RWPE1 (cell line): ENCODE measurements around the gene PPP1R12C.

Source experiments
- CTCF ChIA-PET: fragments of 350-600 bp; sonication (Branson Sonifier 250); formaldehyde crosslinking; extraction: SDS; loops from one replicate; lab custom pipeline; 2021; lab: Yijun Ruan, JAX
- POLR2A ChIA-PET: fragments of 400-600 bp; formaldehyde crosslinking; extraction: SDS; loops from one replicate; lab custom pipeline; 2020; ENCODE audit warnings: antibody characterized with exemption; ENCODE audit not compliant: low non-redundant PET; lab: Yijun Ruan, JAX
- DNase-seq: peaks from one replicate; pipeline ENCODE4 v3.0.0; 2012; ENCODE audit warnings: low spot score
- H3K27ac ChIP-seq: fragments of 450-650 bp; 2 replicates; pipeline ENCODE4 v1.5.1; 2017
- CTCF ChIP-seq: fragments of 450-650 bp; conservative IDR thresholded peaks from 2 replicates; pipeline ENCODE4 v1.5.1; 2017; ENCODE audit warnings: low read depth, mild to moderate bottlenecking

The PPP1R12C gene

GRCh38 chr19:55097864-55098715, 19.3 kb downstream of the PPP1R12C start:
- no peak for TF ChIP-seq CTCF
- no peak for DNase-seq
- H3K27ac ChIP-seq, result no peak overlapping the region
- POLR2A ChIA-PET, result no interaction called here
- CTCF ChIA-PET, result interaction anchor here (0.6 kb wide), 1 partner anchor 483 kb away, joined by 3 read pairs; no protein-coding TSS in a partner anchor

GRCh38 chr19:55096061-55096701, 21.3 kb downstream of the PPP1R12C start:
- H3K27ac ChIP-seq, result peak overlapping the region; percentile 21
- CTCF ChIA-PET, result interaction anchor here (0.5 kb wide), 1 partner anchor 11 kb away, joined by 3 read pairs; no protein-coding TSS in a partner anchor
- no peak for DNase-seq
- TF ChIP-seq CTCF, result no peak
- POLR2A ChIA-PET, result no interaction called here

DNA sequence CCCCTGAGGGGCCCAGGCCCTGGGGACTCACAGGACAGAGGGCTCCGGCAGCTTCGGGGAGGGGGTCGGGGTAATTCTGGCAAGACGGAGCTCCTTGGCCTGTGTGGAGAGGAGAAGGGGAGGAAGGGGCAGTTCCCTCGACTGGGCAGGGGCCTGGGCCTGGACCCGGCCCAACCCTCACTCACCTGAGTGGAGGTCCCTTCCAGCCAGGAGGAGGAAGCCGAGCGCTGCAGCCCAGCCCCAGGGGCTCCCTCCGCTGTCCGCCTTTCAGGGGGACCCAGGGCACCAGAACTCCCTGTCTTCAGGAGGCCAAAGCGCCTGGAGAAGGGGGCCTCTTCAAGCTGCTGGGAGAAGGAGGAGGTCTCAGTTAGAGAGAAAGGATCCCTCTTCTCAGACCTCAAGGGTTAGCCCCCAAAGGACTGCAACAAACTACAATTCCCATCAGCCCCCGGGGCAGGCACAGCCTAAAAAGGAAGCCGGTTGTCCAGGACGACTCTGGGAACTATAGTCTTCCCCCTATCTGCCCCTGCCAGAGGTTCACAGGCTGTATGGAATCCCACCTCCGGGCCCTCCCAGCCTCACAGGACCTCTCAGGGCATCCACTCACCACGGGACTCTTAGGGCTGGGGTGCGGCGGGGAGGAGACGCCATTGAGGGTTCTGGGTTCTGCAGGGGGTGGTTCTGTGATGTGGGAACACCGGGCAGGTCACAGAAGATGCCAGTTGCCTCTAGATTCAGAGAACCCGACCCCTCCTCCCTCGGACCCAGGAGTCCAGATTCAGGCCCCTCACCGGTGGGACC, 22.0 kb downstream of the PPP1R12C start:
- peak overlapping the region; percentile 21 for H3K27ac ChIP-seq
- ChIA-PET POLR2A (no interaction called here), CTCF (no interaction called here)
- DNase-seq, result no peak
- TF ChIP-seq CTCF, result no peak

DNA sequence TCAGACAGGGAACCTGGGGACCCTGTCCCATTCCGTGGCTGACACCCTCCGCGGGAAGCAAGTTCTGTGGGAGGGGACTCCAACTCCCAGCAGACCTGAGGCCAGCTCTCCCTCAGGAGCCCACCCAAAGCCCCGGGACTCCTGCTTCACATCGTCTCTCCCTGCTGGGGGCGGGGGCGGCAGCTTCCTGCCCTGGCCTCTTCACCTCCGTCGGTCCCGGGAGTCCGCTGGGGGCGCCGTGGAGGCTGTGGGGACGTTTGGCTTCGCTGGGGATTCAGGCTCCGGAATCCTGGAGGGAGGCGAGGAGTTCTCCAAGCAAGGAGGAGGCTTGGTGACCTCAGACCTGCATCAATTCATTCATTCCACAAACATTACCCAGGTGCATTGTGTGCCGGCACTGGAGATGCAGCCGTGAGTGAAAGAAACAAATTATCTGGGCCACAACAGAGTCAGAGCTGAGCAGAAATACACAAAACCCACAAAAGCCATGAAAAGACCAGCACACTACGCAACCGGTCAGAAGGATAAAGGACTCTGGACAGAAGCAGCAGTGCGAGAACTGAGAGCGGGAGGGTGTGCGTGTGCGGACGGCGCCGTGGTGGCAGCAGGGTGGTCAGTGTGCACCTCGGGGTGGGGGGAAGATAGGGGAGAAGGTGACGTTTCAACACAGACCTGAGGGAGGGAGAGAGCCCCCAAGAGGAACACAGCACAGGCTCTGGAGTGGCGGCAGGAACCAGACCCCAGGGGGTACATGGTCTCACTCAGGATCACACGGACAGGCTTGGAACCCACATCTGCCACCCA, 22.8 kb downstream of the PPP1R12C start:
- ChIA-PET CTCF (no interaction called here), POLR2A (no interaction called here)
- peak overlapping the region; percentile 21 for H3K27ac ChIP-seq
- no peak for TF ChIP-seq CTCF
- no peak for DNase-seq

DNA sequence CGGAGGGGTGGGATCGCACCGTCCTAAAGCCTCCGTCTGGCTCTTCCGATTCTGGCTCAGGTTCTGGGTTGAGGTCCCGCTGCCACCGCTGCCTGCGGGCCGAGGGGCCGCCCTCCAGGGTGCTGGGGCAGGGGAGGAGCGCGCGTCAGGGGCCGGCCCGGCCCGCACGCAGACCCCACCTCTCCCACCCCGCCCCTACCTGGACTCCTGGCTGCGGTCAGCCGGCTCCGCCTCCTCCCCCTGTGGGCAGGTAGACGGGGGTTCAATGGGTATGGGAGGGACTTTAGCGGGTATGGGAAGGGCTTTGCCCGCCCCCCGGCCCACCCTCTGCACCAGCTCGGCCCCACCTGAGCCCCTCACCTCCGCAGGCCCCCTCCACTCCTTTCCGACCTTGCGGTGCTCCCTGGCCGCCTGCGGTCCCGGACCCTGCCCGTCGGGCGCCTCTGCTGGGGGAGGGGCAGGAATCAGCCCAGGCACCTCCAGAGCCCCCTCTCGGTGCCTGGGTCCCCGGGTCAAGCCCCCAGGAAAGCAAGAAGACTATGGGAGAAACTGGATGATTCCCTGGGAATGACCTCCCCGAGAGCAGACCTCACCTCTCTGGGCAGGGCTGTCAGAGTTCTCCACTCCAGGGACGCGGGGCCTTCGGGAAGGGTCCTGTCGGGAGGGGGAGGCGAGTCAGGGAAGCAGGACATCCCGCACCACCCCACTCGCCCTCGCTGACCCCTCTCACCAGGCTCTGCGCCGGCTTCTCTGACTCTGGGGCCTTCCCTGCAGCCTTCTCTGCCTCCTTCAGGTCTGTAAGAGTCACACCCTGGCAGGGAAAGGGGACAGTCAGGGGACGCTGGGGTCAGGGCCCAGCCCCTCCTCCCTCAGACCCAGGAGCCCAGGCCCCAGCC, 24.8 kb downstream of the PPP1R12C start:
- no peak for DNase-seq
- TF ChIP-seq CTCF, result no peak
- ChIA-PET CTCF (no interaction called here), POLR2A (no interaction called here)
- no peak overlapping the region for H3K27ac ChIP-seq
